Tibial artery (tissue), 4 donors: ENCODE results near the gene ZNF467.

Source experiments
- DNase-seq, 2 donors: peaks; one replicate each; pipeline ENCODE4 v3.0.0-alpha.2; 2019
- H3K27ac ChIP-seq, 2 donors: fragments of 200-600 bp; sonication (generic) in 1 of 2; 1 replicate in 1 of 2; 2 replicates in 1 of 2; pipeline ENCODE4 v1.5.1; 2018 to 2019; ENCODE audit warnings: mild to moderate bottlenecking in 1 of 2
- H3K27me3 ChIP-seq, 2 donors: fragments of 200-600 bp; sonication (generic) in 1 of 2; one replicate each; pipeline versions ENCODE4 v1.5.1 to v1.6.0; 2016 to 2019
- H3K36me3 ChIP-seq, 3 donors: fragments of 200-600 bp; sonication (generic) in 2 of 3; one replicate each; pipeline ENCODE4 v1.5.1; 2016 to 2019; ENCODE audit warnings: mild to moderate bottlenecking in 2 of 3
- H3K4me1 ChIP-seq, 4 donors: fragments of 200-600 bp; sonication (generic) in 2 of 4; 1 replicate in 3 of 4; 2 replicates in 1 of 4; pipeline ENCODE4 v1.5.1; 2016 to 2019
- H3K4me3 ChIP-seq, 2 donors: fragments of 200-600 bp; sonication (generic) in 1 of 2; 1 replicate in 1 of 2; 2 replicates in 1 of 2; pipeline ENCODE4 v1.5.1; 2018 to 2019; ENCODE audit warnings: mild to moderate bottlenecking in 2 of 2
- H3K9me3 ChIP-seq, 3 donors: fragments of 200-600 bp; sonication (generic) in 1 of 3; one replicate each; pipeline ENCODE4 v1.5.1; 2016 to 2019
- CTCF ChIP-seq, 2 experiments: fragments of 200-600 bp in 1 of 2; fragments of 450-650 bp in 1 of 2; IDR thresholded peaks; one replicate each; pipeline ENCODE4 v1.5.1; 2017 to 2019; ENCODE audit warnings: antibody characterized with exemption in 2 of 2, mild to moderate bottlenecking in 1 of 2, moderate library complexity in 1 of 2
- intact Hi-C: fragments of 100-400 bp; cut with DNase I; formaldehyde crosslinking; loops from one replicate; pipeline ENCODE4 v1.15.0; 2023; ENCODE audit warnings: low total_unique reads

ZNF467 gene

GRCh38 chr7:149776848-149777407 lies 3.5 kb upstream of the ZNF467 start:
- DNase-seq = no peak
- H3K36me3 ChIP-seq = no peaks in the 10 kb centered on the region
- H3K4me3 ChIP-seq = no peak overlapping the region
- H3K4me1 ChIP-seq = peaks cover 0 to 20% (median 13%) of the 10 kb centered on the region in 4 donors
- no peak overlapping the region for H3K27ac ChIP-seq
- no peak for TF ChIP-seq CTCF (IDR thresholded peaks at IDR 0.05)
- intact Hi-C loops = loop anchor here (10.0 kb wide), 1 partner anchor 628 kb away; a partner anchor contains a TSS
- H3K9me3 ChIP-seq = no peaks in the 10 kb centered on the region
- no peaks in the 10 kb centered on the region for H3K27me3 ChIP-seq

GRCh38 chr7:149776289-149776688 lies 2.9 kb upstream of the ZNF467 start:
- DNase-seq = peak in 1 of 2 donors; percentile 67
- H3K4me3 ChIP-seq = no peak overlapping the region
- H3K27me3 ChIP-seq = no peaks in the 10 kb centered on the region
- H3K36me3 ChIP-seq = no peaks in the 10 kb centered on the region
- peaks cover 0 to 21% (median 15%) of the 10 kb centered on the region in 4 donors for H3K4me1 ChIP-seq
- TF ChIP-seq CTCF (IDR thresholded peaks at IDR 0.05) = no peak
- no peak overlapping the region for H3K27ac ChIP-seq
- intact Hi-C loops = loop anchor here (10.0 kb wide), 1 partner anchor 629 kb away; a partner anchor contains a TSS
- no peaks in the 10 kb centered on the region for H3K9me3 ChIP-seq

GRCh38 chr7:149775176-149775556 lies 1.8 kb upstream of the ZNF467 start:
- intact Hi-C loops = loop anchor here (10.0 kb wide), 1 partner anchor 630 kb away; a partner anchor contains a TSS
- Histone ChIP-seq H3K4me1 (peaks cover 0 to 30% (median 22%) of the 10 kb centered on the region in 4 donors), H3K9me3 (no peaks in the 10 kb centered on the region), H3K27ac (no peak overlapping the region), H3K4me3 (no peak overlapping the region), H3K27me3 (no peaks in the 10 kb centered on the region), H3K36me3 (no peaks in the 10 kb centered on the region)
- TF ChIP-seq CTCF (IDR thresholded peaks at IDR 0.05) = no peak
- DNase-seq = no peak

- Histone ChIP-seq H3K27ac (peak overlapping the region in 1 of 2 donors; percentile 9), H3K4me3 (peak overlapping the region; percentile 56 to 73), H3K9me3 (no peaks in the 10 kb centered on the region), H3K27me3 (peaks cover 0 to 3% of the 10 kb centered on the region in 2 donors), H3K4me1 (peaks cover 0 to 30% (median 22%) of the 10 kb centered on the region in 4 donors), H3K36me3 (no peaks in the 10 kb centered on the region)
- intact Hi-C loops = loop anchor here (5.0 to 10.0 kb wide), 2 partner anchors 57 to 630 kb away; a partner anchor contains a TSS
- no peak for TF ChIP-seq CTCF (IDR thresholded peaks at IDR 0.05)
- no peak for DNase-seq
These were observed 1.1 kb upstream of the ZNF467 start for GRCh38 chr7:149774237-149775175.

GRCh38 chr7:149772956-149773434 lies 393 bp downstream of the ZNF467 start:
- Histone ChIP-seq H3K27ac (peak overlapping the region in 1 of 2 donors; percentile 61), H3K4me1 (peaks cover 0 to 30% (median 22%) of the 10 kb centered on the region in 4 donors), H3K36me3 (peaks cover 0 to 8% (median 0%) of the 10 kb centered on the region in 3 donors), H3K9me3 (no peaks in the 10 kb centered on the region), H3K27me3 (peaks cover 0 to 4% of the 10 kb centered on the region in 2 donors), H3K4me3 (peak overlapping the region; percentile 56 to 73)
- intact Hi-C loops = loop anchor here (5.0 to 10.0 kb wide), 2 partner anchors 56 to 632 kb away; a partner anchor contains a TSS
- TF ChIP-seq CTCF (IDR thresholded peaks at IDR 0.05) = no peak
- no peak for DNase-seq
